K562 (cell line): ENCODE results near the gene PAF1.

Experiments used
- CEBPB ChIP-seq: fragments of 450-650 bp; IDR thresholded peaks from 2 replicates; pipeline ENCODE4 v1.6.1; 2016; ENCODE audit warnings: missing genetic modification characterization, missing compliant biosample characterization
- NRF1 ChIP-seq, 2 experiments: fragments of 450-650 bp; IDR thresholded peaks in 1 of 2; conservative IDR thresholded peaks in 1 of 2; 2 replicates each; pipeline ENCODE4 v1.6.1; 2014; ENCODE audit warnings: mild to moderate bottlenecking in 2 of 2
- TF ChIP-seq, protein P1 (sequence below), 3 experiments: IDR thresholded peaks in 2 of 3; conservative IDR thresholded peaks in 1 of 3; 2 replicates each; pipeline ENCODE4 v1.5.1; 2011 to 2012; ENCODE audit warnings: low read length in 3 of 3, mild to moderate bottlenecking in 3 of 3, control low read depth in 2 of 3, improper control_type of control experiment in 1 of 3, inconsistent platforms in 1 of 3, low read depth in 1 of 3, mixed read lengths in 1 of 3, moderate library complexity in 1 of 3; ENCODE audit not compliant: insufficient read depth in 2 of 3

DNA sequence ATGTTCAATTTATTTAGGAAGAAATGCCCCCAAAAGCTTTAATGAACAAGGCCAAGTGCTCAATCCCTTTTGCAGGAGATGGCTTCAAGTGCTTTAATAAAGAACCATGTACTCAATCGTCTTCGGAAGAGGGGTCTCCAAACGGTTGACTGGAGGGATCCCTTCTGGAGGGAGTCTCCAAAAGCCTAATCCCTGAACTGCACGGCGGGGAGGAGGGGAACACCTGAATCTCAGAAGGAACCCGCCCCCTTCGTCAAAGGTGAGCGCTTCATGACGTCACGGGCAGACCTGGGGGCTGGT is 505 bp downstream of the PAF1 start:
- no peak for TF ChIP-seq CEBPB (tag)
- TF ChIP-seq, protein P1, sequence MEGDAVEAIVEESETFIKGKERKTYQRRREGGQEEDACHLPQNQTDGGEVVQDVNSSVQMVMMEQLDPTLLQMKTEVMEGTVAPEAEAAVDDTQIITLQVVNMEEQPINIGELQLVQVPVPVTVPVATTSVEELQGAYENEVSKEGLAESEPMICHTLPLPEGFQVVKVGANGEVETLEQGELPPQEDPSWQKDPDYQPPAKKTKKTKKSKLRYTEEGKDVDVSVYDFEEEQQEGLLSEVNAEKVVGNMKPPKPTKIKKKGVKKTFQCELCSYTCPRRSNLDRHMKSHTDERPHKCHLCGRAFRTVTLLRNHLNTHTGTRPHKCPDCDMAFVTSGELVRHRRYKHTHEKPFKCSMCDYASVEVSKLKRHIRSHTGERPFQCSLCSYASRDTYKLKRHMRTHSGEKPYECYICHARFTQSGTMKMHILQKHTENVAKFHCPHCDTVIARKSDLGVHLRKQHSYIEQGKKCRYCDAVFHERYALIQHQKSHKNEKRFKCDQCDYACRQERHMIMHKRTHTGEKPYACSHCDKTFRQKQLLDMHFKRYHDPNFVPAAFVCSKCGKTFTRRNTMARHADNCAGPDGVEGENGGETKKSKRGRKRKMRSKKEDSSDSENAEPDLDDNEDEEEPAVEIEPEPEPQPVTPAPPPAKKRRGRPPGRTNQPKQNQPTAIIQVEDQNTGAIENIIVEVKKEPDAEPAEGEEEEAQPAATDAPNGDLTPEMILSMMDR (IDR thresholded peaks at IDR 0.05 in 2 of 3, conservative IDR thresholded peaks at IDR 0.05 in 1 of 3; ENCODE audit: insufficient read depth in 2 of 3, low read depth in 1 of 3, low read length in 3 of 3): no peak
- TF ChIP-seq NRF1 (conservative IDR thresholded peaks at IDR 0.05 in 1 of 2, IDR thresholded peaks at IDR 0.05 in 1 of 2): no peak
